Body of pancreas (tissue), 4 donors: ENCODE results near the gene MTTP. TPM values are rescaled to one million over a fixed set of nuclear protein-coding genes. Genes with fewer than 3 reads are reported as not detected.

ENCODE experiments used
- ATAC-seq: fragments of 150-250 bp; one replicate; pipeline ENCODE4 v1.9.1; 2016
- DNase-seq, 4 donors: peaks; one replicate each; pipeline ENCODE4 v3.0.0-alpha.2; 2019
- H3K27ac ChIP-seq, 4 donors: fragments of 200-600 bp; sonication (generic); 1 replicate in 3 of 4; 2 replicates in 1 of 4; pipeline versions ENCODE4 v1.5.1 to v1.6.1; 2016 to 2019; ENCODE audit warnings: mild to moderate bottlenecking in 1 of 4, mixed read lengths in 1 of 4, moderate library complexity in 1 of 4
- H3K27me3 ChIP-seq, 2 donors: fragments of 200-600 bp; sonication (generic); one replicate each; pipeline ENCODE4 v1.6.0; 2016; ENCODE audit warnings: mild to moderate bottlenecking in 1 of 2
- H3K36me3 ChIP-seq, 2 donors: fragments of 200-600 bp; sonication (generic); replicated peaks in 1 of 2; 2 replicates each; pipeline ENCODE4 v1.5.1; 2016; ENCODE audit warnings: low read depth in 2 of 2; ENCODE audit not compliant: insufficient read depth in 1 of 2
- H3K4me1 ChIP-seq: fragments of 200-600 bp; sonication (generic); one replicate; pipeline ENCODE4 v1.6.0; 2016
- H3K4me3 ChIP-seq, 2 donors: fragments of 200-600 bp; sonication (generic); 1 replicate in 1 of 2; 2 replicates in 1 of 2; pipeline ENCODE4 v1.5.1; 2016 to 2019
- H3K9me3 ChIP-seq, 3 donors: fragments of 200-600 bp; sonication (generic); 1 replicate in 2 of 3; 2 replicates in 1 of 3; pipeline ENCODE4 v1.5.1; 2016
- POLR2A ChIP-seq, 3 donors: fragments of 450-650 bp; IDR thresholded peaks; one replicate each; pipeline ENCODE4 v1.6.1; 2016; ENCODE audit warnings: antibody characterized with exemption in 3 of 3, mild to moderate bottlenecking in 2 of 3
- WGBS, 2 donors: methylation state at CpG; one replicate each; pipeline ENCODE4 v1.1.5; 2017; 5-methylcytosine and 5-hydroxymethylcytosine counted together
- intact Hi-C: fragments of 100-400 bp; cut with DNase I; formaldehyde crosslinking; loops from one replicate; pipeline ENCODE4 v1.15.1; 2023
- total RNA-seq, 2 donors: library from RNA; depleted of rRNA; stranded (reverse); fragments of >200 nt; gene quantifications; one replicate each; pipeline ENCODE4 v1.1.0, GENCODE V29; 2016
- TF ChIP-seq, protein P1 (sequence below), 7 experiments: fragments of 450-650 bp in 4 of 7; fragments of 200-600 bp in 3 of 7; sonication (generic) in 3 of 7; IDR thresholded peaks; one replicate each; pipeline ENCODE4 v1.5.1; 2016 to 2019; ENCODE audit warnings: antibody characterized with exemption in 7 of 7

The MTTP gene
- total RNA-seq, 2 donors from 2014 or later = not detected

DNA sequence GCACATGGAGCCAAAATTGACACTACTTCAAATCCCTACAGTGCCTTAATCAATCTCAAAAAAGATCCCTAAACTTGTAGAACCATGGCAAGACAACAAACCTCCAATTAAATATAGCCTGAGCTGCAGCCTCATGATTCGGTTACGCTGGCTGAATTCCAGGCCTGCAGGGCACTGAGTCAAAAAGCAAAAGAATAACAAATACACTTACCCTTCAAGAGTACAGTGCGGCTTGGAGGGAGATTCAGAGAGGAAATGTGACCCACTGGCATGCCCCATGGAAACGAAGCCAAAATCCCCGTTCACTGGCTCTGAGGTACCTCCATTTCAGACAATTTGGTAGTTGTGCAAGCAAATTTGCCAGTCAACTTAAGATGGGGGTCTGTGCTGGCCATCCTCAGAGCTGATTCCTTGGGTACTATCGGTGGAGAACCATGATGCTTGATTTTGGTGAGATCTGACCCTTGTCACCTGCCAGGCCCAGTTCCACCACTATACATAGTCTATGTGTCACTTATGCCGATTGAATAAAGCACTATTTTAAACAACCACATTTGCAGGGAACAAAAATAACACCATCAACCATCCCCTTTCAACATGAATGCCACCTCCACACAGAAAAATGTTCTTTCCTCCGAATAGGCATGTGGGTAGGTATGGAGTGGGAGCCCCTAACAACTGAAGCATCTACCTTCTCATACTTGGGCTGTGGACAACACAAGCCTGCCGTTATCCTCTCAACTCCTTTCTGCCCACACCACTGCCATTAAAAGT, 80.9 kb downstream of the MTTP start:
- intact Hi-C loops = no loop called here
- Histone ChIP-seq H3K4me1 (peaks cover 5% of the 10 kb centered on the region), H3K4me3 (no peak overlapping the region), H3K27me3 (no peaks in the 10 kb centered on the region), H3K36me3 (no peaks in the 10 kb centered on the region), H3K27ac (no peak overlapping the region), H3K9me3 (no peaks in the 10 kb centered on the region)
- ATAC-seq (no peak), DNase-seq (peak in 3 of 4 donors; percentile 44 to 65 (median 59))
- no peak for TF ChIP-seq POLR2A (IDR thresholded peaks at IDR 0.05)
- TF ChIP-seq, protein P1, sequence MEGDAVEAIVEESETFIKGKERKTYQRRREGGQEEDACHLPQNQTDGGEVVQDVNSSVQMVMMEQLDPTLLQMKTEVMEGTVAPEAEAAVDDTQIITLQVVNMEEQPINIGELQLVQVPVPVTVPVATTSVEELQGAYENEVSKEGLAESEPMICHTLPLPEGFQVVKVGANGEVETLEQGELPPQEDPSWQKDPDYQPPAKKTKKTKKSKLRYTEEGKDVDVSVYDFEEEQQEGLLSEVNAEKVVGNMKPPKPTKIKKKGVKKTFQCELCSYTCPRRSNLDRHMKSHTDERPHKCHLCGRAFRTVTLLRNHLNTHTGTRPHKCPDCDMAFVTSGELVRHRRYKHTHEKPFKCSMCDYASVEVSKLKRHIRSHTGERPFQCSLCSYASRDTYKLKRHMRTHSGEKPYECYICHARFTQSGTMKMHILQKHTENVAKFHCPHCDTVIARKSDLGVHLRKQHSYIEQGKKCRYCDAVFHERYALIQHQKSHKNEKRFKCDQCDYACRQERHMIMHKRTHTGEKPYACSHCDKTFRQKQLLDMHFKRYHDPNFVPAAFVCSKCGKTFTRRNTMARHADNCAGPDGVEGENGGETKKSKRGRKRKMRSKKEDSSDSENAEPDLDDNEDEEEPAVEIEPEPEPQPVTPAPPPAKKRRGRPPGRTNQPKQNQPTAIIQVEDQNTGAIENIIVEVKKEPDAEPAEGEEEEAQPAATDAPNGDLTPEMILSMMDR (IDR thresholded peaks at IDR 0.05) = no peak
- 49 to 65% methylated on average over 9 of the region's 9 CpGs for WGBS, 2 donors

DNA sequence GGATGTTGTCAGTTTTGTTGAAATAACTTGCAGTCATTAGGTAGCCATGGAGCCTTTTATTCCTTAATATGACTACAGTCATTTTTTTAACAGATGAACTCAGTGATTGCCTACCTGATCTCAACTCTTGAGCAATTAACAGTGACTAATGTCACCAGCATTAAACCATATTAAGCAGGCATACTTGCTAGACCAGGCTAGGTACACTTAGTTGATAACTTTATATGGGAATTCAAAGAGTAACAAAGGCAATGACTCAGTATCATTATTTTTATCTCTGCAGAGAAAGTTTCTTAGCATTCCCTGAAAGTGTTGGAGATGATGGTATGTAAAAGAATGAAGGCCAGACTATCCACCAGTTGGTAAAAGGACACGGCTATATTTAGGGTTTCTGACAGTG, 83.2 kb downstream of the MTTP start, which contains the start of gene C4orf54:
Gene C4orf54 (minus strand): TSS at position 31 of the 400 bp plus-strand sequence. CDS start 3,180 bp downstream, outside the sequence.
- Histone ChIP-seq H3K4me3 (no peak within 1 kb of the TSS), H3K9me3 (no peaks in the 10 kb centered on the region), H3K36me3 (no peaks in the 10 kb centered on the region), H3K4me1 (peaks cover 5% of the 10 kb centered on the region), H3K27ac (no peak within 1 kb of the TSS), H3K27me3 (no peaks in the 10 kb centered on the region)
- intact Hi-C loops = no loop called here
- DNase-seq = no peak
- no peak for ATAC-seq
- TF ChIP-seq, protein P1 (IDR thresholded peaks at IDR 0.05) = no peak
- TF ChIP-seq POLR2A (IDR thresholded peaks at IDR 0.05) = no peak
- WGBS, 2 donors = 84 to 89% methylated on average over 1 of the region's 1 CpG

DNA sequence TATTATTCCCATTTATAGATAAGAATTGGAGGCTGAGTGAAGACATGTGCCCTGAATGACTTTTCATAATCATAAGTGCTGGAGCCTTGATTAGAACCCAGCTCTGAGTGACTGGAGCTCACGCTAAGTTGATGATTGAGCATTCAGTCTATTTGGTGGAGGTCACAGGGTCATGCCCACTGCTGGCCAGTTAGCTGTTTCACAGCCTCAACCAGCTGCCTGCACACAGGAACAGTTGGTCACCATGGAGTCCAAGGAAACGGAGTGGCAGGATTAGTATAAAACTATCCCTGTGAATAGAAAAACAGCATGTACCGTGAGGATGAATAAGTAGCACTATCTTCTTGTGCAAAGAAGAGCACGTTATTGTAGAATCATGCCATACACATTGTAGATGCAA, 84.0 kb downstream of the MTTP start:
- 78 to 85% methylated on average over 4 of the region's 4 CpGs for WGBS, 2 donors
- Histone ChIP-seq H3K4me3 (no peak overlapping the region), H3K9me3 (no peaks in the 10 kb centered on the region), H3K36me3 (no peaks in the 10 kb centered on the region), H3K4me1 (peaks cover 5% of the 10 kb centered on the region), H3K27me3 (no peaks in the 10 kb centered on the region), H3K27ac (no peak overlapping the region)
- no peak for DNase-seq
- TF ChIP-seq, protein P1 (IDR thresholded peaks at IDR 0.05) = no peak
- no peak for TF ChIP-seq POLR2A (IDR thresholded peaks at IDR 0.05)
- no peak for ATAC-seq
- intact Hi-C loops = no loop called here

DNA sequence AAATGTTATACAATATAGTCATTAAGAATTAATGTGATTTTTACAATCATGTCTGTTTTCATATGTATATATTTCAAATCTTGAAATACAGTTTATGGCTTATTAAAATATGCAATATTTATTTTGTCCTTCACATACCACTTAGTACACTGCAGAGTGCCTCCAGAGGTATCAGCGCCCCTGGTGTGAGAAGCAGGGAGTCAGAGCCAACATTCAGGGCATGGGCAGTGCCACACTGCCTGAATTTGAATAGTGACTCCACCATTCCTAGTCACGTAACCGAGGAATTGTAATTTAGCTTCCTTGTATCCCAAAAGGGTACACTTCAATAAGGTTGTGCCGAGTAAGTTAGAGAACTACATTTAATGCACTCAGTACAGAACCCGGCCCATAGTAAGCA, 87.3 kb downstream of the MTTP start:
- H3K4me1 ChIP-seq = peaks cover 21% of the 10 kb centered on the region
- 89% methylated on average over 5 of the region's 5 CpGs for WGBS, 2 donors
- intact Hi-C loops = no loop called here
- ATAC-seq = no peak
- no peak overlapping the region for H3K27ac ChIP-seq
- no peak overlapping the region for H3K4me3 ChIP-seq
- no peaks in the 10 kb centered on the region for H3K9me3 ChIP-seq
- DNase-seq = no peak
- H3K27me3 ChIP-seq = no peaks in the 10 kb centered on the region
- no peak for TF ChIP-seq POLR2A (IDR thresholded peaks at IDR 0.05)
- TF ChIP-seq, protein P1 (IDR thresholded peaks at IDR 0.05) = no peak
- no peaks in the 10 kb centered on the region for H3K36me3 ChIP-seq

DNA sequence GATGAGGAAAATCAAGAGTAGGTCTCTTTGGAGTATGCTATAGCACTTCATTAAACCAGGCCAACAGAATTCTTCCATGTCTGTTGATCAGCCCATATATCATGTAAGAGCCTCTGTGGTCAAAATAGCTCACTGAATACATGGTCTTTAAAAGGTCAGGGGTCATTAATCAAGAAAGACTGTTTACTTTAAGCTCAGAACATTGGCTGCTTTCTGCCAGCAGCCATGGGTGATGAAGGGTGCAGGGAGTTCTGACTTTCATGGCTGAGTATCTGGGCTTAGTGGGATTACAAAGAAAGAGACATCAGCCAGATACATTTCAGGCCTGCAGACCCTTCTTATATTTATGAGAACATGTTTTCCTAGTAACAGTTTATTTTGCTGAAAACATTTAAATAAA, 90.1 kb downstream of the MTTP start:
- Histone ChIP-seq H3K4me3 (no peak overlapping the region), H3K27me3 (no peaks in the 10 kb centered on the region), H3K27ac (no peak overlapping the region), H3K4me1 (peaks cover 38% of the 10 kb centered on the region), H3K36me3 (no peaks in the 10 kb centered on the region), H3K9me3 (no peaks in the 10 kb centered on the region)
- ATAC-seq (no peak), DNase-seq (no peak)
- intact Hi-C loops = no loop called here
- TF ChIP-seq, protein P1 (IDR thresholded peaks at IDR 0.05) = no peak
